Keratinocyte (primary cell): Measurements from ENCODE around the gene BHLHE40. TPM values are rescaled to one million over a fixed set of nuclear protein-coding genes. Genes with fewer than 3 reads are reported as not detected.

Source experiments
- DNase-seq: peaks from one replicate; pipeline ENCODE4 v3.0.0-alpha.2; 2011; ENCODE audit warnings: low read depth, missing footprints, low spot score
- FAIRE-seq: peaks from 2 replicates; lab custom pipeline; 2011; peaks lifted over from hg19 to GRCh38; lab: Jason Lieb, UNC
- H2AFZ ChIP-seq: 2 replicates; pipeline ENCODE4 v1.6.0; 2012; ENCODE audit warnings: low read length, control low read depth, inconsistent platforms; ENCODE audit not compliant: control insufficient read depth
- H3K27ac ChIP-seq: 2 replicates; pipeline ENCODE4 v1.5.1; 2011; ENCODE audit warnings: low read length; ENCODE audit not compliant: control insufficient read depth, insufficient read depth
- H3K27me3 ChIP-seq: 3 replicates; pipeline ENCODE4 v1.6.0; 2011; ENCODE audit warnings: low read length; ENCODE audit not compliant: control insufficient read depth, insufficient read depth; ENCODE audit errors: extremely low read depth
- H3K36me3 ChIP-seq, 2 experiments: 2 replicates in 1 of 2; 3 replicates in 1 of 2; pipeline ENCODE4 v1.5.1; 2011; ENCODE audit warnings: low read length in 2 of 2, mild to moderate bottlenecking in 1 of 2; ENCODE audit not compliant: control insufficient read depth in 2 of 2, insufficient read depth in 2 of 2; ENCODE audit errors: extremely low read depth in 1 of 2
- H3K4me1 ChIP-seq: 3 replicates; pipeline ENCODE4 v1.5.1; 2011; ENCODE audit warnings: low read length; ENCODE audit not compliant: control insufficient read depth, insufficient read depth; ENCODE audit errors: extremely low read depth
- H3K4me2 ChIP-seq: 3 replicates; pipeline ENCODE4 v1.6.0; 2011; ENCODE audit warnings: low read depth, low read length; ENCODE audit not compliant: control insufficient read depth, insufficient read depth; ENCODE audit errors: extremely low read depth
- H3K4me3 ChIP-seq, 3 experiments: fragments of 200-600 bp in 1 of 3; sonication (generic) in 1 of 3; 2 replicates in 2 of 3; 3 replicates in 1 of 3; pipeline ENCODE4 v1.5.1; 2011 to 2016; ENCODE audit warnings: low read length in 3 of 3, mild to moderate bottlenecking in 3 of 3, control low read depth in 2 of 3, inconsistent platforms in 1 of 3, low read depth in 1 of 3, mixed read lengths in 1 of 3, mixed run types in 1 of 3, moderate library complexity in 1 of 3; ENCODE audit not compliant: control insufficient read depth in 2 of 3, insufficient read depth in 2 of 3; ENCODE audit errors: extremely low read depth in 1 of 3
- H3K79me2 ChIP-seq: 2 replicates; pipeline ENCODE4 v1.6.0; 2012; ENCODE audit warnings: low read length; ENCODE audit not compliant: control insufficient read depth, insufficient read depth
- H3K9ac ChIP-seq: 3 replicates; pipeline ENCODE4 v1.6.0; 2011; ENCODE audit warnings: low read length; ENCODE audit not compliant: control insufficient read depth, insufficient read depth; ENCODE audit errors: extremely low read depth
- H3K9me1 ChIP-seq: 3 replicates; pipeline ENCODE4 v1.6.0; 2011; ENCODE audit warnings: low read length; ENCODE audit not compliant: control insufficient read depth, insufficient read depth; ENCODE audit errors: extremely low read depth
- H3K9me3 ChIP-seq: 2 replicates; pipeline ENCODE4 v1.5.1; 2012; ENCODE audit warnings: low read depth, low read length; ENCODE audit not compliant: control insufficient read depth
- H4K20me1 ChIP-seq: 3 replicates; pipeline ENCODE4 v1.6.0; 2011; ENCODE audit warnings: low read length; ENCODE audit not compliant: control insufficient read depth, insufficient read depth; ENCODE audit errors: extremely low read depth
- EZH2 ChIP-seq: IDR thresholded peaks from one replicate; pipeline ENCODE4 v1.6.1; 2012; ENCODE audit warnings: inconsistent platforms, mild to moderate bottlenecking, low read length, moderate library complexity
- dilution Hi-C: fragments of 300-500 bp; cut with MboI; formaldehyde crosslinking; loops from one replicate; pipeline ENCODE4 v1.7.0; 2020; ENCODE audit warnings: low sequenced_read_pairs; ENCODE audit not compliant: extremely low pct_ligation_motif_present
- polyA plus RNA-seq, 5 experiments: library from polyadenylated mRNA; depleted of rRNA in 3 of 5; stranded (reverse) in 3 of 5; stranded (forward) in 1 of 5; unstranded in 1 of 5; fragments of >200 nt; gene quantifications; 1 replicate in 1 of 5; 2 replicates in 3 of 5; 3 replicates in 1 of 5; pipeline versions ENCODE4 v1.2.1 to v1.2.3, GENCODE V29; 2011 to 2012; ENCODE audit warnings: missing spikeins in 2 of 5, low read depth in 1 of 5, low replicate concordance in 1 of 5
- TF ChIP-seq, protein P1 (sequence below), 3 experiments: IDR thresholded peaks in 1 of 3; conservative IDR thresholded peaks in 1 of 3; optimal IDR thresholded peaks in 1 of 3; 2 replicates in 2 of 3; 3 replicates in 1 of 3; pipeline versions ENCODE3 to v1.5.1; 2011; ENCODE audit warnings: low read length in 3 of 3, mild to moderate bottlenecking in 3 of 3, moderate library complexity in 2 of 3, control low read depth in 1 of 3, inconsistent platforms in 1 of 3; ENCODE audit not compliant: insufficient read depth in 2 of 3; ENCODE audit errors: extremely low read depth in 1 of 3

The BHLHE40 gene
- polyA plus RNA-seq, 1 donor (not counting 4 experiments of a cell fraction or from before 2014, with no cell fraction given), result 95.7 TPM

GRCh38 chr3:4936982-4937614 is 42.1 kb upstream of the BHLHE40 start:
- H3K36me3 ChIP-seq, result no peaks in the 10 kb centered on the region
- no peaks in the 10 kb centered on the region for H3K9me1 ChIP-seq
- no peak overlapping the region for H2AFZ ChIP-seq
- no peak for DNase-seq
- H3K9ac ChIP-seq, result no peak overlapping the region
- no peaks in the 10 kb centered on the region for H3K4me1 ChIP-seq
- H3K9me3 ChIP-seq, result no peaks in the 10 kb centered on the region
- dilution Hi-C loops, result no loop called here
- FAIRE-seq, result no peak
- no peak overlapping the region for H3K4me3 ChIP-seq
- no peak overlapping the region for H3K4me2 ChIP-seq
- no peaks in the 10 kb centered on the region for H4K20me1 ChIP-seq
- H3K27ac ChIP-seq, result no peak overlapping the region
- H3K79me2 ChIP-seq, result no peaks in the 10 kb centered on the region
- H3K27me3 ChIP-seq, result no peaks in the 10 kb centered on the region
- TF ChIP-seq, protein P1, sequence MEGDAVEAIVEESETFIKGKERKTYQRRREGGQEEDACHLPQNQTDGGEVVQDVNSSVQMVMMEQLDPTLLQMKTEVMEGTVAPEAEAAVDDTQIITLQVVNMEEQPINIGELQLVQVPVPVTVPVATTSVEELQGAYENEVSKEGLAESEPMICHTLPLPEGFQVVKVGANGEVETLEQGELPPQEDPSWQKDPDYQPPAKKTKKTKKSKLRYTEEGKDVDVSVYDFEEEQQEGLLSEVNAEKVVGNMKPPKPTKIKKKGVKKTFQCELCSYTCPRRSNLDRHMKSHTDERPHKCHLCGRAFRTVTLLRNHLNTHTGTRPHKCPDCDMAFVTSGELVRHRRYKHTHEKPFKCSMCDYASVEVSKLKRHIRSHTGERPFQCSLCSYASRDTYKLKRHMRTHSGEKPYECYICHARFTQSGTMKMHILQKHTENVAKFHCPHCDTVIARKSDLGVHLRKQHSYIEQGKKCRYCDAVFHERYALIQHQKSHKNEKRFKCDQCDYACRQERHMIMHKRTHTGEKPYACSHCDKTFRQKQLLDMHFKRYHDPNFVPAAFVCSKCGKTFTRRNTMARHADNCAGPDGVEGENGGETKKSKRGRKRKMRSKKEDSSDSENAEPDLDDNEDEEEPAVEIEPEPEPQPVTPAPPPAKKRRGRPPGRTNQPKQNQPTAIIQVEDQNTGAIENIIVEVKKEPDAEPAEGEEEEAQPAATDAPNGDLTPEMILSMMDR (optimal IDR thresholded peaks at IDR 0.05 in 1 of 3, IDR thresholded peaks at IDR 0.05 in 1 of 3, conservative IDR thresholded peaks at IDR 0.05 in 1 of 3; ENCODE audit: extremely low read depth in 1 of 3, insufficient read depth in 2 of 3, low read length in 3 of 3), result no peak
- no peak for TF ChIP-seq EZH2

DNA sequence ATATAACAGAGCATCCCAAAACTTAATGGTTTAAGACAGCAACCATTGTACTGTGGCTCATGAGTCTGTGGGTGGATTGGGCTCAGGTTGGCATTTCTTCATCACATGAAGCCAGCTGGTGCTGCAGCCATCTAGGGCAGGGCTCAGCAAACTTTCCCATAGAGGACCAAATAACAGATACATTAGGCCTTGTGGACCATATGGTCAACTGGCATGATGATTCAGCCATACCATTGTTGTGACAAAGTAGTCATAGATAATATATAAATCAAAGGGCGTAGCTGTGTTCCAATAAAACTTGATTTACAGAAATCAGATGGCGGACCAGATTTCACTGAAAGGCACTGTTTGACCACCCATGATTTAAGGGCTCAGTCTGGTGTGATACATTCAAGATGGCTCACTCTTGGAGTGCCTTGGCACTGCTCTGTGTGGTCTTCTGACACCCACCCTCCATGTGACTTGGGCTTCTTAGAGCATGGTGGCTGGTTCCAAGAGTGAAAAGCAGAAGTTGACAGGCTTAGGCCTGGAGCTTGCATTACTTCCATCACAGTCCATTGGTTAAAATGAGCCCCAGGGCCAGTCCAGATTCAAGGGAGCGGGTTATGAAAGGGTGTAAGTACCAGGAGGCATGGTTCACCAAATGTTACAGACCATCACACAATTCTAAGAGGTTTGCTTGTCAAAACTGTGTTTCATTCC is 40.8 kb upstream of the BHLHE40 start:
- no peak for FAIRE-seq
- dilution Hi-C loops, result no loop called here

More for the DNA sequence above, 40.8 kb upstream of the BHLHE40 start:
- no peak overlapping the region for H3K4me2 ChIP-seq
- H3K9ac ChIP-seq, result no peak overlapping the region
- H3K27me3 ChIP-seq, result no peaks in the 10 kb centered on the region
- no peaks in the 10 kb centered on the region for H3K9me1 ChIP-seq
- no peak overlapping the region for H2AFZ ChIP-seq
- no peaks in the 10 kb centered on the region for H4K20me1 ChIP-seq
- no peak for DNase-seq
- H3K4me3 ChIP-seq, result no peak overlapping the region
- no peaks in the 10 kb centered on the region for H3K79me2 ChIP-seq
- no peak for TF ChIP-seq EZH2
- H3K27ac ChIP-seq, result no peak overlapping the region
- H3K4me1 ChIP-seq, result no peaks in the 10 kb centered on the region
- H3K9me3 ChIP-seq, result no peaks in the 10 kb centered on the region
- H3K36me3 ChIP-seq, result no peaks in the 10 kb centered on the region
